ENCODE measurements around the gene KIAA0232. TPM values are rescaled to one million over a fixed set of nuclear protein-coding genes. Genes with fewer than 3 reads are reported as not detected.

The KIAA0232 gene
- total RNA-seq, 4 donors from 2014 or later: 27.6 to 34.1 (median 32.7) TPM

DNA sequence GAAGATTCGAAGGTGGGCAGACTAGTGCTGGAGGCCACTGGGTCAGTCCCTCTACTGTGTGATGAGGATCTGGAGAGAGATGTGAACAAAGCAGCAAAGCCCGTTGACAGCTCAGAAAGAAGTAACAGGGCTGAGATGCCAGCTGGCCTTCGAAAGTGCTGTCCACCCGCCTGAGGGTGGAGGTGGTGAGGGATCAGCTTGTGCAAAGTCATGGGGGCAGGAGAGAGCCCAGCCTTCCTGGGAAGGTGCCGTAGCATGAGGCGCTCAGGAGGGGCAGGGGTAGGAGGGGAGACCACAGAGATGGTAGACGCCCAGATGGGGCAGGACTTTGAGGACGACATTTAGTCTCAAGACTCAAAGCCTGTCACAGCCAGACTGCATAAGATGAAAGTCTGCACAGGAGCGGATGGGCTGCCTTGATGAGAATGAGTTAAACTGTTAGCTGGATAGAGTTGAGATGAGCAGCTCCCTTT lies 146.8 kb downstream of the KIAA0232 start:
- no peak overlapping the region for H3K27ac ChIP-seq
- H3K27me3 ChIP-seq: no peaks in the 10 kb centered on the region
- peaks cover 4% of the 10 kb centered on the region for H3K36me3 ChIP-seq
- H3K4me1 ChIP-seq: peaks cover 19% of the 10 kb centered on the region
- WGBS: 75% methylated on average over 9 of the region's 9 CpGs
- TF ChIP-seq POLR2A (IDR thresholded peaks at IDR 0.05) (no peak), EP300 (IDR thresholded peaks at IDR 0.05) (no peak), CTCF (IDR thresholded peaks at IDR 0.05) (no peak), POLR2AphosphoS5 (IDR thresholded peaks at IDR 0.05) (no peak)
- H3K4me3 ChIP-seq: no peak overlapping the region
- no peaks in the 10 kb centered on the region for H3K9me3 ChIP-seq
- DNase-seq (ENCODE audit: low spot score in 2 of 2): no peak

DNA sequence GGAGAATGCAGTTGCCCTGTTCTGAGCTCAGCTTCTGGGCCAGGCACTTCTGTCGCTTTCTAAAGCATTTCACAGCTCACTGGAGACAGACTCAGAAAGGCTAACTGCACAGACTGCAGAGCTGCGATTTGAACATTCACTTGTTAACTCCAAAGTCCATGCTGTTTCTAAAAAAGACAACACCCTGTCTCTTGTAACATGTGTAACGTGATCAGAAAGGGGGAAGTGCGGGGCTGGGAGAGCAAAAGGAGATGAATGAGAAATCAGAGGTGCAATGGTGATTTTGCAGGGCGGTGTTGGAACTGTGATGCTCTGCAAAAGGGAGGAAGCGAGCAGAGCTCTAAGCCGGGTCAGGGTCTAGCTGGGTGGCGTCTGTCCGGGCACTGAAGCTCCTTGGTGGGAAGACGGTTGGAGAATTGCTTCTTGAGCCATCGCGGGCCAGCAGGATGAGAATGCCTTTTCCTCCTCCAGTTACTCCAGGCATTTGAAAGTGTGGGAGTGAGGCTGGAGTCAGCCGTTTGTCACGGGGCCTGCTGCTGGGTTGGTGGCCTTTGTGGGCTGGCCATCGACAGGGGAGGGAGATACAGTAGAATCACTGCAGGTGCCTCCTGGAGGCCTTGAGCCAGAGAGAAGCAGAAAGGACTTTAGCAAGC lies 147.4 kb downstream of the KIAA0232 start:
- H3K9me3 ChIP-seq: no peaks in the 10 kb centered on the region
- DNase-seq (ENCODE audit: low spot score in 2 of 2): no peak
- H3K36me3 ChIP-seq: no peaks in the 10 kb centered on the region
- H3K27ac ChIP-seq: no peak overlapping the region
- TF ChIP-seq POLR2AphosphoS5 (IDR thresholded peaks at IDR 0.05) (no peak), POLR2A (IDR thresholded peaks at IDR 0.05) (no peak), EP300 (IDR thresholded peaks at IDR 0.05) (no peak), CTCF (IDR thresholded peaks at IDR 0.05) (no peak)
- H3K4me3 ChIP-seq: no peak overlapping the region
- peaks cover 17% of the 10 kb centered on the region for H3K4me1 ChIP-seq
- no peaks in the 10 kb centered on the region for H3K27me3 ChIP-seq
- 76% methylated on average over 15 of the region's 15 CpGs for WGBS

GRCh38 chr4:6932475-6932874 lies 149.9 kb downstream of the KIAA0232 start:
- no peak overlapping the region for H3K4me3 ChIP-seq
- DNase-seq (ENCODE audit: low spot score in 2 of 2): no peak
- TF ChIP-seq CTCF (IDR thresholded peaks at IDR 0.05): no peak
- no peak for TF ChIP-seq POLR2AphosphoS5 (IDR thresholded peaks at IDR 0.05)
- no peak for TF ChIP-seq EP300 (IDR thresholded peaks at IDR 0.05)
- no peak for TF ChIP-seq POLR2A (IDR thresholded peaks at IDR 0.05)
- 83% methylated on average over 1 of the region's 3 CpGs for WGBS
- H3K27ac ChIP-seq: no peak overlapping the region
- no peaks in the 10 kb centered on the region for H3K27me3 ChIP-seq
- no peaks in the 10 kb centered on the region for H3K9me3 ChIP-seq
- H3K36me3 ChIP-seq: no peaks in the 10 kb centered on the region
- peaks cover 5% of the 10 kb centered on the region for H3K4me1 ChIP-seq

DNA sequence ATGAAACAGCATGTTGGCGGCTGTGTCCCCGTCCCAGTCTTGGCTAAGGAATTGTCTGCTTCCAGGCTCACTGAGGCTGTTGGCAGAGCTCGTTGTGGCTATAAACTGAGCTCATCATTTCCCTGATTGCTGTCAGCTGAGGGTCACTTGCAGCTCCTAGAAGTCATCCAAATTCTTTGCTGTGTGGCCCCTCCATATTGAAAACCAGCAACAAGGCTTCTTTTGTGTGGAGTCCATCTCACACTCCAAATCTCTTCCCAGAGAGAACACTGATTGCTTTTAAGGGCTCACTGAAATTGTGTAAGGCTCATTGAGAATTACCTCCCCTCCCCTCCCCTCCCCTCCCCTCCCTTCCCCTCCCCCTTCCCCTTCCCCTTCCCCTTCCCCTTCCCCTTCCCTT lies 150.4 kb downstream of the KIAA0232 start:
- H3K4me1 ChIP-seq: peaks cover 4% of the 10 kb centered on the region
- 79% methylated on average over 3 of the region's 3 CpGs for WGBS

More for the DNA sequence above, 150.4 kb downstream of the KIAA0232 start:
- Histone ChIP-seq H3K4me3 (no peak overlapping the region), H3K9me3 (no peaks in the 10 kb centered on the region), H3K36me3 (no peaks in the 10 kb centered on the region), H3K27me3 (no peaks in the 10 kb centered on the region), H3K27ac (no peak overlapping the region)
- TF ChIP-seq EP300 (IDR thresholded peaks at IDR 0.05): no peak
- no peak for TF ChIP-seq POLR2AphosphoS5 (IDR thresholded peaks at IDR 0.05)
- TF ChIP-seq POLR2A (IDR thresholded peaks at IDR 0.05): no peak
- TF ChIP-seq CTCF (IDR thresholded peaks at IDR 0.05): no peak
- DNase-seq (ENCODE audit: low spot score in 2 of 2): no peak

Other genes with a start within 250 kb of the KIAA0232 start
- gene MAN2B2, start 207.5 kb upstream of the KIAA0232 start, total RNA-seq: 10 to 100 TPM; 19.6 to 27.9 (median 25.2) TPM
- 100 to 1,000 TPM; 143 to 214 (median 163) TPM for gene MRFAP1, start 142.0 kb upstream of the KIAA0232 start, total RNA-seq
- gene S100P, start 88.8 kb upstream of the KIAA0232 start, total RNA-seq: 10 to 100 TPM in 2 of 4 donors, 1 to 10 TPM in 2; 4.7 to 27.7 (median 9.3) TPM
- gene MRFAP1L1, start 72.9 kb upstream of the KIAA0232 start, total RNA-seq: 10 to 100 TPM; 40.6 to 63.4 (median 53.4) TPM
- 10 to 100 TPM in 3 of 4 donors, 1 to 10 TPM in 1; 5.1 to 20.2 (median 14.8) TPM for gene BLOC1S4, start 66.6 kb upstream of the KIAA0232 start, total RNA-seq
- 100 to 1,000 TPM in 2 of 4 donors, 10 to 100 TPM in 2; 55.0 to 111 (median 97.9) TPM for gene TBC1D14, start 127.1 kb downstream of the KIAA0232 start, total RNA-seq

Data from suprapubic skin (tissue), 4 donors.